H1 (cell line): Measurements from ENCODE around the gene MRPL42.

Experiments used
- EP300 ChIP-seq, 2 experiments: IDR thresholded peaks; 1 replicate in 1 of 2; 2 replicates in 1 of 2; pipeline ENCODE4 v1.6.1; 2011 to 2012; ENCODE audit warnings: low read depth in 2 of 2, low read length in 2 of 2, mild to moderate bottlenecking in 2 of 2, borderline replicate concordance in 1 of 2, inconsistent platforms in 1 of 2, moderate library complexity in 1 of 2
- EZH2 ChIP-seq: fragments of 200-600 bp; sonication (generic); IDR thresholded peaks from 2 replicates; pipeline ENCODE4 v1.7.1; 2012; ENCODE audit warnings: low read depth, mild to moderate bottlenecking, moderate library complexity, low read length, inconsistent platforms; ENCODE audit not compliant: severe bottlenecking

- no peak for TF ChIP-seq EZH2
- no peak for TF ChIP-seq EP300 (IDR thresholded peaks at IDR 0.05; ENCODE audit: borderline replicate concordance in 1 of 2, low read depth in 2 of 2, low read length in 2 of 2)
Measured at GRCh38 chr12:93484315-93484981, 17.1 kb downstream of the MRPL42 start.
